ENCODE measurements around the gene NHS. TPM values are rescaled to one million over a fixed set of nuclear protein-coding genes. Genes with fewer than 3 reads are reported as not detected.

Gene NHS
- total and polyA plus RNA-seq, 5 donors from 2014 or later = 0.03 to 1.3 (median 0.05) TPM; not detected in 2

- Mint-ChIP-seq H3K9me3 (no peaks in the 10 kb centered on the region), H3K27ac (peak overlapping the region in 1 of 3 donors; percentile 45), H3K27me3 (no peaks in the 10 kb centered on the region), H3K36me3 (no peaks in the 10 kb centered on the region), H3K4me1 (no peaks in the 10 kb centered on the region), H3K4me3 (no peak overlapping the region)
- no peaks in the 10 kb centered on the region for H3K4me1 ChIP-seq (ENCODE audit: control insufficient read depth, insufficient read depth, low read length, poor library complexity, severe bottlenecking)
- no peaks in the 10 kb centered on the region for H3K36me3 ChIP-seq (ENCODE audit: control insufficient read depth, insufficient read depth, low read length)
- H3K4me3 ChIP-seq (ENCODE audit: low read depth, low read length) = no peak overlapping the region
- peak in 1 of 3 donors; percentile 35 for DNase-seq
- H3K27me3 ChIP-seq (ENCODE audit: control insufficient read depth, insufficient read depth, low read length) = no peaks in the 10 kb centered on the region
- no peak for ATAC-seq (ENCODE audit: low read depth in 2 of 2)
- H3K9me3 ChIP-seq (ENCODE audit: control insufficient read depth in 2 of 2, low read length in 2 of 2) = no peaks in the 10 kb centered on the region
- no peak overlapping the region for H3K27ac ChIP-seq (ENCODE audit: insufficient read depth, low read length, poor library complexity, severe bottlenecking)
These were observed 160.2 kb downstream of the NHS start for GRCh38 chrX:17535229-17535628.

DNA sequence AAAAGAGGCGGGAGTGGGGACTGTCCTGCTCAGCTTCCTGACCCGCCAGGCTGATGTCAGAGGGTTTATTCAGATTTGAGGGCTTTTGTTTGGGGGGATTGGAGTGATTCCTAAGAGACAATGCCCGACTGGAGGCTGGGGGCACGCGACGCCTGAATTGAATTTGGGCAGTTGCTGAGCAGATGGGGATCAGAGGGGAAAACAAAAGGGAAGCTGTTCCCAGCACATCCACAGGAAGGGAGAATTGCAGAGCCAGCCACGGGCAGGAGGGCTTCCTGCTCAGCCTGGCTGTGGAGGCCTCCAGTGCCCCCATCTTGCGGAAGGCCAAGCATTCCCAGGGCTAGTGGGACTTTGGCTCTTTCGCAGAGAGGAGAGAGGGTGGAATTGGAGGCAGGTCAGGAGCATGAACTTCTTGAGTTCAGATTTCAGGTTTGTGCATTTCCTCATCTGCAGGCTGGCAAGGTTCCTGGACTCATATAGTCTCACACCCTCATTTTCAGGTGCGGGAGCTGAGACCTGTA, 162.8 kb downstream of the NHS start:
- no peaks in the 10 kb centered on the region for H3K36me3 Mint-ChIP-seq
- Histone ChIP-seq H3K4me3 (ENCODE audit: low read depth, low read length) (no peak overlapping the region), H3K4me1 (ENCODE audit: control insufficient read depth, insufficient read depth, low read length, poor library complexity, severe bottlenecking) (no peaks in the 10 kb centered on the region), H3K36me3 (ENCODE audit: control insufficient read depth, insufficient read depth, low read length) (no peaks in the 10 kb centered on the region), H3K9me3 (ENCODE audit: control insufficient read depth in 2 of 2, low read length in 2 of 2) (no peaks in the 10 kb centered on the region), H3K27ac (ENCODE audit: insufficient read depth, low read length, poor library complexity, severe bottlenecking) (no peak overlapping the region), H3K27me3 (ENCODE audit: control insufficient read depth, insufficient read depth, low read length) (no peaks in the 10 kb centered on the region)
- H3K9me3 Mint-ChIP-seq = no peaks in the 10 kb centered on the region
- no peak overlapping the region for H3K27ac Mint-ChIP-seq
- H3K27me3 Mint-ChIP-seq = no peaks in the 10 kb centered on the region
- no peaks in the 10 kb centered on the region for H3K4me1 Mint-ChIP-seq
- H3K4me3 Mint-ChIP-seq = no peak overlapping the region
- no peak for ATAC-seq (ENCODE audit: low read depth in 2 of 2)
- no peak for DNase-seq

- no peak for DNase-seq
- Mint-ChIP-seq H3K36me3 (no peaks in the 10 kb centered on the region), H3K27ac (no peak overlapping the region), H3K4me1 (no peaks in the 10 kb centered on the region), H3K4me3 (no peak overlapping the region), H3K9me3 (no peaks in the 10 kb centered on the region), H3K27me3 (no peaks in the 10 kb centered on the region)
- no peak for ATAC-seq (ENCODE audit: low read depth in 2 of 2)
- Histone ChIP-seq H3K9me3 (ENCODE audit: control insufficient read depth in 2 of 2, low read length in 2 of 2) (no peaks in the 10 kb centered on the region), H3K4me1 (ENCODE audit: control insufficient read depth, insufficient read depth, low read length, poor library complexity, severe bottlenecking) (no peaks in the 10 kb centered on the region), H3K27me3 (ENCODE audit: control insufficient read depth, insufficient read depth, low read length) (no peaks in the 10 kb centered on the region), H3K36me3 (ENCODE audit: control insufficient read depth, insufficient read depth, low read length) (no peaks in the 10 kb centered on the region), H3K4me3 (ENCODE audit: low read depth, low read length) (no peak overlapping the region), H3K27ac (ENCODE audit: insufficient read depth, low read length, poor library complexity, severe bottlenecking) (no peak overlapping the region)
These were observed 167.1 kb downstream of the NHS start for GRCh38 chrX:17542123-17542522.

- Histone ChIP-seq H3K4me1 (ENCODE audit: control insufficient read depth, insufficient read depth, low read length, poor library complexity, severe bottlenecking) (no peaks in the 10 kb centered on the region), H3K9me3 (ENCODE audit: control insufficient read depth in 2 of 2, low read length in 2 of 2) (no peaks in the 10 kb centered on the region), H3K36me3 (ENCODE audit: control insufficient read depth, insufficient read depth, low read length) (no peaks in the 10 kb centered on the region), H3K27ac (ENCODE audit: insufficient read depth, low read length, poor library complexity, severe bottlenecking) (no peak overlapping the region), H3K4me3 (ENCODE audit: low read depth, low read length) (no peak overlapping the region), H3K27me3 (ENCODE audit: control insufficient read depth, insufficient read depth, low read length) (no peaks in the 10 kb centered on the region)
- Mint-ChIP-seq H3K27ac (no peak overlapping the region), H3K4me1 (no peaks in the 10 kb centered on the region), H3K27me3 (no peaks in the 10 kb centered on the region), H3K36me3 (no peaks in the 10 kb centered on the region), H3K9me3 (no peaks in the 10 kb centered on the region), H3K4me3 (no peak overlapping the region)
- ATAC-seq (ENCODE audit: low read depth in 2 of 2) (no peak), DNase-seq (no peak)
These were observed 169.8 kb downstream of the NHS start for GRCh38 chrX:17544821-17545220.

GRCh38 chrX:17546356-17546755, 171.4 kb downstream of the NHS start:
- ATAC-seq (ENCODE audit: low read depth in 2 of 2) (no peak), DNase-seq (no peak)
- H3K27me3 Mint-ChIP-seq = no peaks in the 10 kb centered on the region
- H3K36me3 ChIP-seq (ENCODE audit: control insufficient read depth, insufficient read depth, low read length) = no peaks in the 10 kb centered on the region
- H3K4me1 ChIP-seq (ENCODE audit: control insufficient read depth, insufficient read depth, low read length, poor library complexity, severe bottlenecking) = no peaks in the 10 kb centered on the region
- H3K27me3 ChIP-seq (ENCODE audit: control insufficient read depth, insufficient read depth, low read length) = no peaks in the 10 kb centered on the region
- no peaks in the 10 kb centered on the region for H3K36me3 Mint-ChIP-seq
- H3K9me3 ChIP-seq (ENCODE audit: control insufficient read depth in 2 of 2, low read length in 2 of 2) = no peaks in the 10 kb centered on the region
- no peaks in the 10 kb centered on the region for H3K4me1 Mint-ChIP-seq
- H3K27ac Mint-ChIP-seq = no peak overlapping the region
- no peak overlapping the region for H3K4me3 Mint-ChIP-seq
- no peaks in the 10 kb centered on the region for H3K9me3 Mint-ChIP-seq
- H3K4me3 ChIP-seq (ENCODE audit: low read depth, low read length) = no peak overlapping the region
- no peak overlapping the region for H3K27ac ChIP-seq (ENCODE audit: insufficient read depth, low read length, poor library complexity, severe bottlenecking)

- H3K36me3 ChIP-seq (ENCODE audit: control insufficient read depth, insufficient read depth, low read length) = no peaks in the 10 kb centered on the region
- no peak for DNase-seq
- Mint-ChIP-seq H3K27ac (no peak overlapping the region), H3K4me3 (no peak overlapping the region), H3K9me3 (no peaks in the 10 kb centered on the region), H3K4me1 (no peaks in the 10 kb centered on the region), H3K27me3 (no peaks in the 10 kb centered on the region), H3K36me3 (no peaks in the 10 kb centered on the region)
- H3K4me1 ChIP-seq (ENCODE audit: control insufficient read depth, insufficient read depth, low read length, poor library complexity, severe bottlenecking) = no peaks in the 10 kb centered on the region
- no peak overlapping the region for H3K27ac ChIP-seq (ENCODE audit: insufficient read depth, low read length, poor library complexity, severe bottlenecking)
- no peaks in the 10 kb centered on the region for H3K27me3 ChIP-seq (ENCODE audit: control insufficient read depth, insufficient read depth, low read length)
- no peak overlapping the region for H3K4me3 ChIP-seq (ENCODE audit: low read depth, low read length)
- H3K9me3 ChIP-seq (ENCODE audit: control insufficient read depth in 2 of 2, low read length in 2 of 2) = no peaks in the 10 kb centered on the region
- ATAC-seq (ENCODE audit: low read depth in 2 of 2) = no peak
These were observed 172.7 kb downstream of the NHS start for GRCh38 chrX:17547658-17548057.

GRCh38 chrX:17549107-17549651, 174.2 kb downstream of the NHS start:
- no peak for ATAC-seq (ENCODE audit: low read depth in 2 of 2)
- H3K36me3 ChIP-seq (ENCODE audit: control insufficient read depth, insufficient read depth, low read length) = no peaks in the 10 kb centered on the region
- Mint-ChIP-seq H3K27me3 (no peaks in the 10 kb centered on the region), H3K4me1 (no peaks in the 10 kb centered on the region), H3K4me3 (no peak overlapping the region), H3K27ac (no peak overlapping the region), H3K36me3 (no peaks in the 10 kb centered on the region), H3K9me3 (peaks cover 0 to 2% (median 0%) of the 10 kb centered on the region in 7 donors)
- H3K4me3 ChIP-seq (ENCODE audit: low read depth, low read length) = no peak overlapping the region
- H3K27ac ChIP-seq (ENCODE audit: insufficient read depth, low read length, poor library complexity, severe bottlenecking) = no peak overlapping the region
- H3K4me1 ChIP-seq (ENCODE audit: control insufficient read depth, insufficient read depth, low read length, poor library complexity, severe bottlenecking) = no peaks in the 10 kb centered on the region
- H3K9me3 ChIP-seq (ENCODE audit: control insufficient read depth in 2 of 2, low read length in 2 of 2) = no peaks in the 10 kb centered on the region
- DNase-seq = no peak
- H3K27me3 ChIP-seq (ENCODE audit: control insufficient read depth, insufficient read depth, low read length) = no peaks in the 10 kb centered on the region

DNA sequence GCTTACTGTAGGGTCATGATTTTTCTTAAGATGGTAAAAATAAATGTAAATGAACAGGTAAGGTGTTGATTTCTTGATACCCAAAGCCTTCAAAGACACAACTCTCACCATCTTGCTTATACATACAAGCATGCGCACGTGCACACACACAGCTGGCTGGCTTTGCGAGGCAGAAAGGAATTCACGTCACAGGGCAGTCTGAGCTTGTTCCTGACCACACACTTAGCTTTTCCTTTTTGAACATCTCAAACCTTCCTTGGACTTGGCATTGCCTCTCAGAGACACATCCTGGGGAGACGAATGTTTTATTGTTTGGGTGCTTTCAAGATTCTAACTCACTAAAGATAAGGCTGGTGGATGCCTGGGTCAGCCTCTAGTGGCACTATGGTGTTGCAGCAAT, 175.0 kb downstream of the NHS start:
- H3K4me1 Mint-ChIP-seq = no peaks in the 10 kb centered on the region

More for the DNA sequence above, 175.0 kb downstream of the NHS start:
- H3K27ac ChIP-seq (ENCODE audit: insufficient read depth, low read length, poor library complexity, severe bottlenecking) = no peak overlapping the region
- H3K9me3 ChIP-seq (ENCODE audit: control insufficient read depth in 2 of 2, low read length in 2 of 2) = no peaks in the 10 kb centered on the region
- H3K9me3 Mint-ChIP-seq = peaks cover 0 to 3% (median 0%) of the 10 kb centered on the region in 7 donors
- no peak overlapping the region for H3K4me3 ChIP-seq (ENCODE audit: low read depth, low read length)
- no peak overlapping the region for H3K4me3 Mint-ChIP-seq
- no peaks in the 10 kb centered on the region for H3K27me3 ChIP-seq (ENCODE audit: control insufficient read depth, insufficient read depth, low read length)
- no peak for ATAC-seq (ENCODE audit: low read depth in 2 of 2)
- H3K36me3 Mint-ChIP-seq = no peaks in the 10 kb centered on the region
- DNase-seq = no peak
- H3K4me1 ChIP-seq (ENCODE audit: control insufficient read depth, insufficient read depth, low read length, poor library complexity, severe bottlenecking) = no peaks in the 10 kb centered on the region
- no peaks in the 10 kb centered on the region for H3K27me3 Mint-ChIP-seq
- H3K27ac Mint-ChIP-seq = no peak overlapping the region
- H3K36me3 ChIP-seq (ENCODE audit: control insufficient read depth, insufficient read depth, low read length) = no peaks in the 10 kb centered on the region
